SU-DHL-6 (cell line): Measurements from ENCODE around the gene PTGER3.

Experiments
- EZH2phosphoT487 ChIP-seq: fragments of 200-600 bp; sonication (generic), shearing (Covaris generic); conservative IDR thresholded peaks from 2 replicates; pipeline ENCODE4 v1.6.1; 2018; ENCODE audit warnings: mild to moderate bottlenecking, antibody characterized with exemption, low read length, moderate library complexity, mixed read lengths
- TF ChIP-seq, protein P1 (sequence below): fragments of 200-600 bp; sonication (generic); IDR thresholded peaks from one replicate; pipeline ENCODE4 v1.5.1; 2017; ENCODE audit warnings: antibody characterized with exemption, mild to moderate bottlenecking, low read length, moderate library complexity; ENCODE audit not compliant: insufficient read depth, poor library complexity, severe bottlenecking

- TF ChIP-seq, protein P1, sequence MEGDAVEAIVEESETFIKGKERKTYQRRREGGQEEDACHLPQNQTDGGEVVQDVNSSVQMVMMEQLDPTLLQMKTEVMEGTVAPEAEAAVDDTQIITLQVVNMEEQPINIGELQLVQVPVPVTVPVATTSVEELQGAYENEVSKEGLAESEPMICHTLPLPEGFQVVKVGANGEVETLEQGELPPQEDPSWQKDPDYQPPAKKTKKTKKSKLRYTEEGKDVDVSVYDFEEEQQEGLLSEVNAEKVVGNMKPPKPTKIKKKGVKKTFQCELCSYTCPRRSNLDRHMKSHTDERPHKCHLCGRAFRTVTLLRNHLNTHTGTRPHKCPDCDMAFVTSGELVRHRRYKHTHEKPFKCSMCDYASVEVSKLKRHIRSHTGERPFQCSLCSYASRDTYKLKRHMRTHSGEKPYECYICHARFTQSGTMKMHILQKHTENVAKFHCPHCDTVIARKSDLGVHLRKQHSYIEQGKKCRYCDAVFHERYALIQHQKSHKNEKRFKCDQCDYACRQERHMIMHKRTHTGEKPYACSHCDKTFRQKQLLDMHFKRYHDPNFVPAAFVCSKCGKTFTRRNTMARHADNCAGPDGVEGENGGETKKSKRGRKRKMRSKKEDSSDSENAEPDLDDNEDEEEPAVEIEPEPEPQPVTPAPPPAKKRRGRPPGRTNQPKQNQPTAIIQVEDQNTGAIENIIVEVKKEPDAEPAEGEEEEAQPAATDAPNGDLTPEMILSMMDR = no peak
- no peak for TF ChIP-seq EZH2phosphoT487
These were observed 60.1 kb downstream of the PTGER3 start for GRCh38 chr1:70987497-70987896.
